ENCODE results near the gene COL4A1.

GRCh38 chr13:110197471-110197870, 109.5 kb downstream of the COL4A1 start:
- TF ChIP-seq, protein P1, sequence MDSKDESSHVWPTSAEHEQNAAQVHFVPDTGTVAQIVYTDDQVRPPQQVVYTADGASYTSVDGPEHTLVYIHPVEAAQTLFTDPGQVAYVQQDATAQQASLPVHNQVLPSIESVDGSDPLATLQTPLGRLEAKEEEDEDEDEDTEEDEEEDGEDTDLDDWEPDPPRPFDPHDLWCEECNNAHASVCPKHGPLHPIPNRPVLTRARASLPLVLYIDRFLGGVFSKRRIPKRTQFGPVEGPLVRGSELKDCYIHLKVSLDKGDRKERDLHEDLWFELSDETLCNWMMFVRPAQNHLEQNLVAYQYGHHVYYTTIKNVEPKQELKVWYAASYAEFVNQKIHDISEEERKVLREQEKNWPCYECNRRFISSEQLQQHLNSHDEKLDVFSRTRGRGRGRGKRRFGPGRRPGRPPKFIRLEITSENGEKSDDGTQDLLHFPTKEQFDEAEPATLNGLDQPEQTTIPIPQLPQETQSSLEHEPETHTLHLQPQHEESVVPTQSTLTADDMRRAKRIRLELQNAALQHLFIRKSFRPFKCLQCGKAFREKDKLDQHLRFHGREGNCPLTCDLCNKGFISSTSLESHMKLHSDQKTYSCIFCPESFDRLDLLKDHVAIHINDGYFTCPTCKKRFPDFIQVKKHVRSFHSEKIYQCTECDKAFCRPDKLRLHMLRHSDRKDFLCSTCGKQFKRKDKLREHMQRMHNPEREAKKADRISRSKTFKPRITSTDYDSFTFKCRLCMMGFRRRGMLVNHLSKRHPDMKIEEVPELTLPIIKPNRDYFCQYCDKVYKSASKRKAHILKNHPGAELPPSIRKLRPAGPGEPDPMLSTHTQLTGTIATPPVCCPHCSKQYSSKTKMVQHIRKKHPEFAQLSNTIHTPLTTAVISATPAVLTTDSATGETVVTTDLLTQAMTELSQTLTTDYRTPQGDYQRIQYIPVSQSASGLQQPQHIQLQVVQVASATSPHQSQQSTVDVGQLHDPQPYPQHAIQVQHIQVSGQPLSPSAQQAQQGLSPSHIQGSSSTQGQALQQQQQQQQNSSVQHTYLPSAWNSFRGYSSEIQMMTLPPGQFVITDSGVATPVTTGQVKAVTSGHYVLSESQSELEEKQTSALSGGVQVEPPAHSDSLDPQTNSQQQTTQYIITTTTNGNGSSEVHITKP (CRISPR knock-in tag; IDR thresholded peaks at IDR 0.05; ENCODE audit: low read depth) = no peak
- no peak for TF ChIP-seq HNRNPH1 (optimal IDR thresholded peaks at IDR 0.05; ENCODE audit: low read depth, low read length)
- TF ChIP-seq POLR2A (IDR thresholded peaks at IDR 0.05; ENCODE audit: insufficient read depth in 1 of 2, low read depth in 2 of 2, low read length in 2 of 2) = no peak
- no peak for TF ChIP-seq ZNF143 (CRISPR knock-in tag; IDR thresholded peaks at IDR 0.05)
